GM06990 (cell line): ENCODE measurements around the gene GLO1.

Experiments used
- DNase-seq: peaks from one replicate; pipeline ENCODE4 v3.0.0-alpha.2; 2011; ENCODE audit not compliant: insufficient read length; ENCODE audit errors: extremely low read depth
- H3K27me3 ChIP-seq: replicated peaks from 2 replicates; pipeline ENCODE4 v1.6.0; 2011; ENCODE audit warnings: low read length; ENCODE audit not compliant: control insufficient read depth, insufficient read depth
- H3K36me3 ChIP-seq: 2 replicates; pipeline ENCODE4 v1.5.1; 2011; ENCODE audit warnings: low read length; ENCODE audit not compliant: control insufficient read depth, insufficient read depth
- H3K4me3 ChIP-seq: replicated peaks from 2 replicates; pipeline ENCODE4 v1.5.1; 2011; ENCODE audit warnings: low read depth, mild to moderate bottlenecking, control low read depth, low read length
- CTCF ChIP-seq: IDR thresholded peaks from 2 replicates; pipeline ENCODE4 v1.5.1; 2011; ENCODE audit warnings: low read length, control low read depth, mild to moderate bottlenecking, inconsistent platforms; ENCODE audit not compliant: insufficient read depth, poor library complexity, severe bottlenecking

Gene GLO1

GRCh38 chr6:38684904-38685303, 18.0 kb downstream of the GLO1 start:
- TF ChIP-seq CTCF, result no peak
- H3K27me3 ChIP-seq, result no peaks in the 10 kb centered on the region
- peaks cover 3% of the 10 kb centered on the region; the same call in 1 of the 2 replicates for H3K36me3 ChIP-seq
- H3K4me3 ChIP-seq, result no peak overlapping the region
- DNase-seq, result no peak

GRCh38 chr6:38684237-38684636, 18.7 kb downstream of the GLO1 start:
- no peak overlapping the region for H3K4me3 ChIP-seq
- no peaks in the 10 kb centered on the region for H3K27me3 ChIP-seq
- no peak for DNase-seq
- no peak for TF ChIP-seq CTCF
- H3K36me3 ChIP-seq, result peaks cover 4% of the 10 kb centered on the region; the same call in 1 of the 2 replicates

- TF ChIP-seq CTCF, result no peak
- peaks cover 5% of the 10 kb centered on the region for H3K36me3 ChIP-seq
- DNase-seq, result no peak
- no peak overlapping the region for H3K4me3 ChIP-seq
- no peaks in the 10 kb centered on the region for H3K27me3 ChIP-seq
Observed at GRCh38 chr6:38681850-38682249, 21.1 kb downstream of the GLO1 start.

- Histone ChIP-seq H3K36me3 (peaks cover 5% of the 10 kb centered on the region), H3K27me3 (no peaks in the 10 kb centered on the region), H3K4me3 (no peak overlapping the region)
- no peak for DNase-seq
- TF ChIP-seq CTCF, result no peak
Observed at GRCh38 chr6:38679668-38680067, 23.3 kb downstream of the GLO1 start.

GRCh38 chr6:38678178-38678760, 24.7 kb downstream of the GLO1 start:
- DNase-seq, result no peak
- no peak for TF ChIP-seq CTCF
- peaks cover 5% of the 10 kb centered on the region for H3K36me3 ChIP-seq
- no peaks in the 10 kb centered on the region for H3K27me3 ChIP-seq
- H3K4me3 ChIP-seq, result no peak overlapping the region
